Loucy (cell line): ENCODE measurements around the gene BAG1.

Source experiments
- H2AFZ ChIP-seq: fragments of 200-600 bp; sonication (generic); 2 replicates; pipeline ENCODE4 v1.6.0; 2016; ENCODE audit warnings: antibody characterized with exemption, mild to moderate bottlenecking, low read length, moderate library complexity
- H3F3A ChIP-seq: fragments of 200-600 bp; 2 replicates; pipeline ENCODE4 v1.6.0; 2016; ENCODE audit warnings: antibody characterized with exemption, low read depth, mild to moderate bottlenecking
- H3K27me3 ChIP-seq: fragments of 200-600 bp; sonication (generic); 2 replicates; pipeline ENCODE4 v1.6.1; 2014; ENCODE audit warnings: low read length, mild to moderate bottlenecking; ENCODE audit not compliant: insufficient read depth, poor library complexity, severe bottlenecking
- H3K36me3 ChIP-seq: fragments of 200-600 bp; sonication (generic); 2 replicates; pipeline ENCODE4 v1.6.1; 2016; ENCODE audit warnings: low read length; ENCODE audit not compliant: insufficient read depth
- H3K4me1 ChIP-seq: fragments of 200-600 bp; sonication (generic); 2 replicates; pipeline ENCODE4 v1.5.1; 2014; ENCODE audit warnings: low read length, mild to moderate bottlenecking; ENCODE audit not compliant: insufficient read depth, poor library complexity, severe bottlenecking
- H3K4me2 ChIP-seq: fragments of 200-600 bp; sonication (generic); 2 replicates; pipeline ENCODE4 v1.6.0; 2014; ENCODE audit warnings: antibody characterized with exemption, low read length, low read depth, mild to moderate bottlenecking; ENCODE audit not compliant: poor library complexity, severe bottlenecking
- H3K4me3 ChIP-seq: fragments of 200-600 bp; sonication (generic); 2 replicates; pipeline ENCODE4 v1.5.1; 2014; ENCODE audit warnings: low read length, mild to moderate bottlenecking, mixed read lengths; ENCODE audit not compliant: poor library complexity, severe bottlenecking
- H3K79me2 ChIP-seq: fragments of 200-600 bp; sonication (generic); 2 replicates; pipeline ENCODE4 v1.6.1; 2014; ENCODE audit warnings: low read length; ENCODE audit not compliant: insufficient read depth
- H3K9ac ChIP-seq: fragments of 200-600 bp; sonication (generic); 2 replicates; pipeline ENCODE4 v1.6.0; 2014; ENCODE audit warnings: mild to moderate bottlenecking, low read depth, low read length, moderate library complexity; ENCODE audit not compliant: poor library complexity, severe bottlenecking
- H3K9me2 ChIP-seq: fragments of 200-600 bp; sonication (generic); replicated peaks from 2 replicates; pipeline ENCODE4 v1.6.1; 2016; ENCODE audit warnings: low read depth, low read length, mixed read lengths
- H3K9me3 ChIP-seq: fragments of 200-600 bp; sonication (generic); 2 replicates; pipeline ENCODE4 v1.6.1; 2014; ENCODE audit warnings: mild to moderate bottlenecking, antibody characterized with exemption, low read length, low read depth; ENCODE audit not compliant: insufficient read depth
- H4K20me1 ChIP-seq: fragments of 200-600 bp; sonication (generic); 2 replicates; pipeline ENCODE4 v1.6.0; 2014; ENCODE audit warnings: antibody characterized with exemption, low read length, mild to moderate bottlenecking; ENCODE audit not compliant: insufficient read depth, poor library complexity, severe bottlenecking
- EZH2phosphoT487 ChIP-seq: fragments of 200-600 bp; IDR thresholded peaks from 2 replicates; pipeline ENCODE4 v1.6.1; 2018; ENCODE audit warnings: antibody characterized with exemption, mild to moderate bottlenecking, moderate library complexity, borderline replicate concordance
- TF ChIP-seq, protein P1 (sequence below): fragments of 200-600 bp; sonication (generic); conservative IDR thresholded peaks from 2 replicates; pipeline ENCODE4 v1.5.1; 2014; ENCODE audit warnings: mild to moderate bottlenecking, antibody characterized with exemption, low read length

Gene BAG1

DNA sequence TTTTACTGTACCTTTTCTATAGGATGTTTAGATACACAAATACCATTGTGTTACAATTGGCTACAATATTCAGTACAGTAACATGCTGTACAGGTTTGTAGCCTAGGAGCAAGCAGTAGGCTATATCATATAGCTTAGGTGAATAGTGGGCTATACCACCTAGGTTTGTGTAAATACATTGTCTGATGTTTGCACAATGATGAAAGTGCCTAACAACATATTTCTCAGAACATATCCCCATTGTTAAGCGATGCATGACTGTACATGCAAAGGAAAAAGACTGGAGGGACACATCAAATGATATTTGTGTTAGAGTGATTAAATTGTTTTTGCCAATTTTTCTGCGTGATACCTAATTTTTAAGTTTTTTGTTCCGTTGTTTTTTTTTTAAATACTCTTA lies 5.6 kb upstream of the BAG1 start:
- H3K9me3 ChIP-seq = no peaks in the 10 kb centered on the region
- no peak for TF ChIP-seq EZH2phosphoT487
- TF ChIP-seq, protein P1, sequence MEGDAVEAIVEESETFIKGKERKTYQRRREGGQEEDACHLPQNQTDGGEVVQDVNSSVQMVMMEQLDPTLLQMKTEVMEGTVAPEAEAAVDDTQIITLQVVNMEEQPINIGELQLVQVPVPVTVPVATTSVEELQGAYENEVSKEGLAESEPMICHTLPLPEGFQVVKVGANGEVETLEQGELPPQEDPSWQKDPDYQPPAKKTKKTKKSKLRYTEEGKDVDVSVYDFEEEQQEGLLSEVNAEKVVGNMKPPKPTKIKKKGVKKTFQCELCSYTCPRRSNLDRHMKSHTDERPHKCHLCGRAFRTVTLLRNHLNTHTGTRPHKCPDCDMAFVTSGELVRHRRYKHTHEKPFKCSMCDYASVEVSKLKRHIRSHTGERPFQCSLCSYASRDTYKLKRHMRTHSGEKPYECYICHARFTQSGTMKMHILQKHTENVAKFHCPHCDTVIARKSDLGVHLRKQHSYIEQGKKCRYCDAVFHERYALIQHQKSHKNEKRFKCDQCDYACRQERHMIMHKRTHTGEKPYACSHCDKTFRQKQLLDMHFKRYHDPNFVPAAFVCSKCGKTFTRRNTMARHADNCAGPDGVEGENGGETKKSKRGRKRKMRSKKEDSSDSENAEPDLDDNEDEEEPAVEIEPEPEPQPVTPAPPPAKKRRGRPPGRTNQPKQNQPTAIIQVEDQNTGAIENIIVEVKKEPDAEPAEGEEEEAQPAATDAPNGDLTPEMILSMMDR = no peak

DNA sequence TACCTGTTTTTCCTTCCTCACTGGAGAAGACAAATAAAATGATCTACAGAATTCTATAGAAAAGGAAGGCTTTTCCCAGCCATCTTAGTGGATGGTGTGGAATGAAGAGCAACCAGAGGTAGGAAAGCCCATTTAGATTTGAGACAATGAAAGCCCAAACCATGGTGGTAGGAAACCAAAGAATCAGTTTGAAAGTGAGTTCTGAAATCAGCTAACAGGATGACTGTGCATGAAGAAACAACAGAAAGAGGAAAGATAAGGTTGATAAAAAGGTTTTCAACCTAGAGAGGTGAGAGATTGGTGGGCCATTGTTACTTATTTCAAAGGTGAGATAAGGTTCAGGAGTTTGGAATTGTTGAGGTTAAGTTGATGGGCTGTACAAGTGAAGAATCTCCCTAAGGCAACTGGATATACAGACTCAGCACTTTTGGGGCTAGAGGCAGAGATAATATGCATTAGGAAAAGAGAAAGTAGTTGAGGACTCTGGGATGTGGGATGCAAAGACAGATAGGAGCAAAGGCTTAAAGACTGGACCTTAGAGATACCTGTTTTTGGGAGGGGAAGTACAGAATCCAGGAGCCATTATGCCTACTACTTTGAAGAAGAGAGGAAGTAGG lies 2.8 kb upstream of the BAG1 start:
- Histone ChIP-seq H3K4me2 (peak overlapping the region; percentile 100), H3K4me1 (peaks cover 34% of the 10 kb centered on the region), H3K9me2 (no peaks in the 10 kb centered on the region), H3K36me3 (peaks cover 21% of the 10 kb centered on the region; the same call in 1 of the 2 replicates), H3K9me3 (no peaks in the 10 kb centered on the region), H3K79me2 (peaks cover 57% of the 10 kb centered on the region), H3K4me3 (peak overlapping the region; percentile 90), H3F3A (no peaks in the 10 kb centered on the region), H2AFZ (no peak overlapping the region), H4K20me1 (peaks cover 21% of the 10 kb centered on the region), H3K9ac (peak overlapping the region; percentile 28), H3K27me3 (peaks cover 8% of the 10 kb centered on the region)
- TF ChIP-seq EZH2phosphoT487 = no peak
- TF ChIP-seq, protein P1 = no peak

More for the DNA sequence above, 5.6 kb upstream of the BAG1 start:
- Histone ChIP-seq H3K79me2 (peaks cover 38% of the 10 kb centered on the region), H3K4me2 (no peak overlapping the region), H3K4me1 (peaks cover 22% of the 10 kb centered on the region), H3K36me3 (peaks cover 38% of the 10 kb centered on the region; the same call in 1 of the 2 replicates), H3K9ac (no peak overlapping the region), H2AFZ (no peak overlapping the region), H3K9me2 (no peaks in the 10 kb centered on the region), H3K4me3 (no peak overlapping the region), H4K20me1 (peaks cover 10% of the 10 kb centered on the region), H3F3A (no peaks in the 10 kb centered on the region), H3K27me3 (no peaks in the 10 kb centered on the region)

DNA sequence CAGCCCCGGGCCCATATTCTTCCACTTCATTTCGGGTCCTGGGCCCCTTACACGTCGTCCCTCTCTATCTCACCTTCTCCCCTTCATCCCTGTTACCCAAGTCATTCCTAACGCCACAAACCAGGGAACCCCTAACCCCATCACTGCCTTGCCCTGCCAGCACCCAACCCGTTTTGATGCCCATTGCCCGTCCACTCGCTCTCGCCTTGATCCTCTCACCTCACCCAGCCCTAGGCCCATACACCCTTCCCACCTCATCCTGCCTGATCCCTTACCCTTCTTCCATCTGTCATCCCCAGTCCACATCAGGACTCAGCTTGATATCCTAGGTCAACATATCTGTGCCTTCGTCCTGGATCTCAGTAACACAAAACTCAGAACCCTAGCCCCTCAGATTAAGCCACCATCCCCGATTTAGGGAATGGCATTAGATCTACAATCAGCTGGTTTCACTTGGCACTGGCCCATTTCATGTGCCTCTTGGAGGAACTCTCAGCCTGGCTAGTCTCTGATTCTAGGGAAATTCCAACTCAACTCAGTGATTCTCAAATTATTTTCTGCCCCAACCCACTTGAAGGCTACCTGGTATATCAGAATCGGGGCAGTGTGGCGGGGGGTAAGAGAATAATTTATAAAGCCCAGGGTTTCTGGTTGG lies 830 bp upstream of the BAG1 start:
- Histone ChIP-seq H4K20me1 (peaks cover 33% of the 10 kb centered on the region), H3F3A (no peaks in the 10 kb centered on the region), H3K9ac (peak overlapping the region; percentile 96), H3K9me2 (no peaks in the 10 kb centered on the region), H3K4me3 (peak overlapping the region; percentile 90), H3K9me3 (no peaks in the 10 kb centered on the region), H3K27me3 (peaks cover 8% of the 10 kb centered on the region), H3K4me2 (peak overlapping the region; percentile 100), H3K79me2 (peaks cover 76% of the 10 kb centered on the region), H2AFZ (0 out of 2 replicates have a peak overlapping the region, but pooled peaks have one; percentile 28), H3K36me3 (peaks cover 21% of the 10 kb centered on the region), H3K4me1 (peaks cover 49% of the 10 kb centered on the region)
- TF ChIP-seq, protein P1 = no peak
- no peak for TF ChIP-seq EZH2phosphoT487
